HG02938 (cell line): ENCODE data around the gene NRSN2.
A peak's percentile ranks its signal among the peaks of the same experiment; 100 is the strongest.
"Not testable (repeated sequence)": the region's sequence is repeated elsewhere in the genome, so short reads cannot be mapped to it uniquely, and the experiment has no call there.

ENCODE experiments used
- ATAC-seq: cut with Tn5 transposase; IDR thresholded peaks from one replicate; pipeline ENCODE4 v1.9.1; 2021; ENCODE audit warnings: mild to moderate bottlenecking, moderate library complexity; ENCODE audit not compliant: unreplicated experiment

Gene NRSN2

GRCh38 chr20:373171-373890, 26.4 kb downstream of the NRSN2 start:
- no peak for ATAC-seq

- ATAC-seq, result no peak
Measured at GRCh38 chr20:375265-375889, 28.5 kb downstream of the NRSN2 start.

GRCh38 chr20:376089-376488, 29.2 kb downstream of the NRSN2 start:
- no peak for ATAC-seq

- no peak for ATAC-seq
Measured at GRCh38 chr20:376750-377149, 29.8 kb downstream of the NRSN2 start.

- ATAC-seq, result not testable (repeated sequence)
Measured at GRCh38 chr20:377578-377977, 30.7 kb downstream of the NRSN2 start.

- ATAC-seq, result no peak
Measured at GRCh38 chr20:378961-379336, 32.0 kb downstream of the NRSN2 start.

- peak; percentile 31 for ATAC-seq
Measured at GRCh38 chr20:380763-381580, 34.1 kb downstream of the NRSN2 start.

- ATAC-seq, result peak; percentile 53
Measured at GRCh38 chr20:381581-382290, 34.8 kb downstream of the NRSN2 start.

GRCh38 chr20:382291-383115, 35.6 kb downstream of the NRSN2 start:
- no peak for ATAC-seq

GRCh38 chr20:383889-384288, 37.0 kb downstream of the NRSN2 start:
- no peak for ATAC-seq

GRCh38 chr20:384723-385122, 37.8 kb downstream of the NRSN2 start:
- ATAC-seq, result no peak

GRCh38 chr20:385448-385847, 38.5 kb downstream of the NRSN2 start:
- no peak for ATAC-seq

- ATAC-seq, result not testable (repeated sequence)
Measured at GRCh38 chr20:386634-387033, 39.7 kb downstream of the NRSN2 start.

GRCh38 chr20:387520-387919, 40.6 kb downstream of the NRSN2 start:
- ATAC-seq, result no peak

- ATAC-seq, result no peak
Measured at GRCh38 chr20:388034-388994, 41.4 kb downstream of the NRSN2 start.

- ATAC-seq, result no peak
Measured at GRCh38 chr20:389220-389619, 42.3 kb downstream of the NRSN2 start.

- no peak for ATAC-seq
Measured at GRCh38 chr20:391041-391711, 44.3 kb downstream of the NRSN2 start.

GRCh38 chr20:393296-393695, 46.4 kb downstream of the NRSN2 start:
- not testable (repeated sequence) for ATAC-seq

- no peak for ATAC-seq
Measured at GRCh38 chr20:396252-396618, 49.3 kb downstream of the NRSN2 start.
